Measurements from ENCODE around the gene MRPL51. TPM values are rescaled to one million over a fixed set of nuclear protein-coding genes. Genes with fewer than 3 reads are reported as not detected.

Gene MRPL51
- total and polyA plus RNA-seq, 2 donors (not counting 1 experiment from before 2014, with no cell fraction given) = 18.6 to 72.6 TPM

- peak overlapping the region; percentile 22 for H3K27ac Mint-ChIP-seq
- Histone ChIP-seq H3K27me3 (replicated peaks in 1 of 4; ENCODE audit: control extremely low read depth in 1 of 4, control insufficient read depth in 3 of 4, insufficient read depth in 4 of 4, low read length in 3 of 4) (no peaks in the 10 kb centered on the region), H3K27ac (ENCODE audit: low read length in 2 of 2) (no peak overlapping the region), H3K36me3 (replicated peaks in 1 of 2; ENCODE audit: control extremely low read depth in 1 of 2, control insufficient read depth in 1 of 2, extremely low read depth in 1 of 2, insufficient read depth in 2 of 2, low read length in 1 of 2) (peaks cover 3 to 56% of the 10 kb centered on the region in 2 experiments), H3K4me3 (ENCODE audit: control extremely low read depth in 1 of 5, extremely low read depth in 1 of 5, insufficient read depth in 1 of 5, low read depth in 2 of 5, low read length in 4 of 5) (no peak overlapping the region), H3K4me2 (replicated peaks; ENCODE audit: low read depth, low read length, poor library complexity, severe bottlenecking) (no peak overlapping the region), H4K20me1 (ENCODE audit: control insufficient read depth, insufficient read depth, low read length, poor library complexity, severe bottlenecking) (peaks cover 5% of the 10 kb centered on the region), H3K9me3 (ENCODE audit: control extremely low read depth in 1 of 3, control insufficient read depth in 2 of 3, insufficient read depth in 1 of 3, low read length in 2 of 3) (no peaks in the 10 kb centered on the region), H3K4me1 (ENCODE audit: control insufficient read depth in 2 of 2, insufficient read depth in 2 of 2, low read length in 2 of 2) (peaks cover 22 to 29% of the 10 kb centered on the region in 2 donors), H3K9ac (ENCODE audit: low read length) (no peak overlapping the region), H3K79me2 (ENCODE audit: control insufficient read depth, insufficient read depth, low read length) (peaks cover 10% of the 10 kb centered on the region), H2AFZ (ENCODE audit: insufficient read depth, low read depth, low read length, poor library complexity, severe bottlenecking) (no peak overlapping the region)
- intact Hi-C loops (cut with micrococcal nuclease) = no loop called here
- H3K4me3 Mint-ChIP-seq = no peak overlapping the region
- POLR2A ChIA-PET = no interaction called here
- peaks cover 27% of the 10 kb centered on the region for H3K4me1 Mint-ChIP-seq
- ATAC-seq (ENCODE audit: low read depth) (no peak), DNase-seq (no peak)
- 94% methylated on average over 14 of the region's 18 CpGs for WGBS (ENCODE audit: insufficient coverage)
- CTCF ChIA-PET = interaction anchor here (0.5 to 3.4 kb wide), 4 partner anchors 23 to 107 kb away, joined by 3 to 17 read pairs (median 4); partner anchors contain the start of gene MRPL51
- H3K27me3 Mint-ChIP-seq = no peaks in the 10 kb centered on the region
- no peak for TF ChIP-seq EZH2 (IDR thresholded peaks at IDR 0.05; ENCODE audit: borderline replicate concordance, insufficient read depth, low read depth, low read length, poor library complexity, severe bottlenecking)
- TF ChIP-seq CTCF (IDR thresholded peaks at IDR 0.05) = no peak
- no peaks in the 10 kb centered on the region for H3K9me3 Mint-ChIP-seq (ENCODE audit: insufficient read depth)
Observed at GRCh38 chr12:6530576-6531260, 37.7 kb upstream of the MRPL51 start.

GRCh38 chr12:6529291-6529737 lies 36.3 kb upstream of the MRPL51 start:
- Histone ChIP-seq H3K4me3 (ENCODE audit: control extremely low read depth in 1 of 5, extremely low read depth in 1 of 5, insufficient read depth in 1 of 5, low read depth in 2 of 5, low read length in 4 of 5) (no peak overlapping the region), H3K4me2 (replicated peaks; ENCODE audit: low read depth, low read length, poor library complexity, severe bottlenecking) (no peak overlapping the region), H3K27ac (ENCODE audit: low read length in 2 of 2) (no peak overlapping the region), H3K9ac (ENCODE audit: low read length) (no peak overlapping the region), H3K4me1 (ENCODE audit: control insufficient read depth in 2 of 2, insufficient read depth in 2 of 2, low read length in 2 of 2) (peaks cover 17 to 23% of the 10 kb centered on the region in 2 donors), H3K79me2 (ENCODE audit: control insufficient read depth, insufficient read depth, low read length) (no peaks in the 10 kb centered on the region), H3K9me3 (ENCODE audit: control extremely low read depth in 1 of 3, control insufficient read depth in 2 of 3, insufficient read depth in 1 of 3, low read length in 2 of 3) (no peaks in the 10 kb centered on the region), H2AFZ (ENCODE audit: insufficient read depth, low read depth, low read length, poor library complexity, severe bottlenecking) (no peak overlapping the region), H3K27me3 (replicated peaks in 1 of 4; ENCODE audit: control extremely low read depth in 1 of 4, control insufficient read depth in 3 of 4, insufficient read depth in 4 of 4, low read length in 3 of 4) (no peaks in the 10 kb centered on the region), H4K20me1 (ENCODE audit: control insufficient read depth, insufficient read depth, low read length, poor library complexity, severe bottlenecking) (no peaks in the 10 kb centered on the region), H3K36me3 (replicated peaks in 1 of 2; ENCODE audit: control extremely low read depth in 1 of 2, control insufficient read depth in 1 of 2, extremely low read depth in 1 of 2, insufficient read depth in 2 of 2, low read length in 1 of 2) (peaks cover 5 to 67% of the 10 kb centered on the region in 2 experiments)
- H3K9me3 Mint-ChIP-seq (ENCODE audit: insufficient read depth) = no peaks in the 10 kb centered on the region
- WGBS (ENCODE audit: insufficient coverage) = 100% methylated on average over 1 of the region's 9 CpGs
- no peak overlapping the region for H3K4me3 Mint-ChIP-seq
- peaks cover 22% of the 10 kb centered on the region for H3K4me1 Mint-ChIP-seq
- no peak for ATAC-seq (ENCODE audit: low read depth)
- peak overlapping the region; percentile 41 for H3K27ac Mint-ChIP-seq
- intact Hi-C loops (cut with micrococcal nuclease) = no loop called here
- H3K27me3 Mint-ChIP-seq = no peaks in the 10 kb centered on the region
- TF ChIP-seq EZH2 (IDR thresholded peaks at IDR 0.05; ENCODE audit: borderline replicate concordance, insufficient read depth, low read depth, low read length, poor library complexity, severe bottlenecking) = no peak
- ChIA-PET POLR2A (interaction anchor here (0.7 kb wide), 1 partner anchor 34 kb away, joined by 5 read pairs; no protein-coding TSS in a partner anchor), CTCF (interaction anchor here (1.1 to 1.7 kb wide), 2 partner anchors 36 to 64 kb away, joined by 3 read pairs; partner anchors contain the start of gene MRPL51)
- DNase-seq = no peak
